WERI-Rb-1 (cell line): ENCODE data around the gene ISX.

Source experiments
- DNase-seq: peaks from one replicate; pipeline ENCODE4 v3.0.0-alpha.2; 2020
- H3K27ac ChIP-seq: fragments of 250-450 bp; sonication (Bioruptor Pico); 2 replicates; pipeline ENCODE4 v1.5.1; 2020; ENCODE audit warnings: mild to moderate bottlenecking, moderate library complexity
- H3K27me3 ChIP-seq: fragments of 250-450 bp; sonication (Bioruptor Pico); 2 replicates; pipeline ENCODE4 v1.5.1; 2021; ENCODE audit warnings: mild to moderate bottlenecking, low read depth, moderate library complexity; ENCODE audit not compliant: insufficient read depth, severe bottlenecking
- H3K36me3 ChIP-seq: fragments of 250-450 bp; sonication (Bioruptor Pico); 2 replicates; pipeline ENCODE4 v1.5.1; 2020; ENCODE audit warnings: mild to moderate bottlenecking, moderate library complexity
- H3K4me3 ChIP-seq: 2 replicates; pipeline ENCODE4 v1.5.1; 2011; ENCODE audit warnings: low read depth, mild to moderate bottlenecking, control low read depth, low read length
- H3K9me3 ChIP-seq: fragments of 250-450 bp; sonication (Bioruptor Pico); 2 replicates; pipeline ENCODE4 v1.5.1; 2021; ENCODE audit warnings: mild to moderate bottlenecking, moderate library complexity; ENCODE audit not compliant: severe bottlenecking
- TF ChIP-seq, protein P1 (sequence below): IDR thresholded peaks from 2 replicates; pipeline ENCODE4 v1.5.1; 2011; ENCODE audit warnings: low read depth, mild to moderate bottlenecking, control low read depth, inconsistent platforms, low read length

ISX gene

GRCh38 chr22:35037089-35037488, 28.9 kb upstream of the ISX start:
- Histone ChIP-seq H3K9me3 (no peaks in the 10 kb centered on the region), H3K27ac (no peak overlapping the region), H3K27me3 (no peaks in the 10 kb centered on the region), H3K36me3 (no peaks in the 10 kb centered on the region), H3K4me3 (no peak overlapping the region)
- DNase-seq, result peak; percentile 33
- TF ChIP-seq, protein P1, sequence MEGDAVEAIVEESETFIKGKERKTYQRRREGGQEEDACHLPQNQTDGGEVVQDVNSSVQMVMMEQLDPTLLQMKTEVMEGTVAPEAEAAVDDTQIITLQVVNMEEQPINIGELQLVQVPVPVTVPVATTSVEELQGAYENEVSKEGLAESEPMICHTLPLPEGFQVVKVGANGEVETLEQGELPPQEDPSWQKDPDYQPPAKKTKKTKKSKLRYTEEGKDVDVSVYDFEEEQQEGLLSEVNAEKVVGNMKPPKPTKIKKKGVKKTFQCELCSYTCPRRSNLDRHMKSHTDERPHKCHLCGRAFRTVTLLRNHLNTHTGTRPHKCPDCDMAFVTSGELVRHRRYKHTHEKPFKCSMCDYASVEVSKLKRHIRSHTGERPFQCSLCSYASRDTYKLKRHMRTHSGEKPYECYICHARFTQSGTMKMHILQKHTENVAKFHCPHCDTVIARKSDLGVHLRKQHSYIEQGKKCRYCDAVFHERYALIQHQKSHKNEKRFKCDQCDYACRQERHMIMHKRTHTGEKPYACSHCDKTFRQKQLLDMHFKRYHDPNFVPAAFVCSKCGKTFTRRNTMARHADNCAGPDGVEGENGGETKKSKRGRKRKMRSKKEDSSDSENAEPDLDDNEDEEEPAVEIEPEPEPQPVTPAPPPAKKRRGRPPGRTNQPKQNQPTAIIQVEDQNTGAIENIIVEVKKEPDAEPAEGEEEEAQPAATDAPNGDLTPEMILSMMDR, result peak; percentile 59

- Histone ChIP-seq H3K4me3 (no peak overlapping the region), H3K27me3 (no peaks in the 10 kb centered on the region), H3K36me3 (no peaks in the 10 kb centered on the region), H3K27ac (no peak overlapping the region), H3K9me3 (no peaks in the 10 kb centered on the region)
- TF ChIP-seq, protein P1, result no peak
- DNase-seq, result no peak
Observed at GRCh38 chr22:35039625-35040024, 26.3 kb upstream of the ISX start.

- Histone ChIP-seq H3K9me3 (peaks cover 5% of the 10 kb centered on the region), H3K27me3 (no peaks in the 10 kb centered on the region), H3K4me3 (no peak overlapping the region), H3K36me3 (no peaks in the 10 kb centered on the region), H3K27ac (no peak overlapping the region)
- TF ChIP-seq, protein P1, result peak; percentile 13; the same call in 1 of the 2 replicates
- no peak for DNase-seq
Observed at GRCh38 chr22:35043252-35043933, 22.6 kb upstream of the ISX start.

DNA sequence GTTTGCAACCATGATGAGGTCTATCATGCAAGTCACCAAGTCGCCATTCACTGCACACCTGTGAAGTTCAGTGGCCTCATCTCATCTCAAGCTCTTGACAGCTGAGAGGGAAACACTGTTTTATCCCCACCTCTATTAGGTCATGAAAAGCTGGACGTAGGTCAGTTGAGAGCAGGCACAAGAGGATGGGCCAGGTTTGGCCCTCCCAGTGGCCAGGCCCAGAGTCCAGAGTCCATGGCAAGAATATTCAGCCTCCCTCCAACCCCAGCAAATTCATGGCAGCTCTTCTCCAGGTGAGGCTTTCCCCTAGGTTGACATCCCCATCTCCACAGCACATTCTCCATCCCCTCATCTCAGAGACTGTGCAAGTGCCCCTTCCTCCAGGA, 22.0 kb upstream of the ISX start:
- H3K36me3 ChIP-seq, result no peaks in the 10 kb centered on the region
- TF ChIP-seq, protein P1, result no peak
- no peak overlapping the region for H3K4me3 ChIP-seq
- DNase-seq, result no peak
- H3K27ac ChIP-seq, result no peak overlapping the region
- H3K27me3 ChIP-seq, result no peaks in the 10 kb centered on the region
- H3K9me3 ChIP-seq, result peaks cover 5% of the 10 kb centered on the region

- TF ChIP-seq, protein P1, result no peak
- DNase-seq, result no peak
Observed at GRCh38 chr22:35044607-35045390, 21.2 kb upstream of the ISX start.

More at GRCh38 chr22:35044607-35045390, 21.2 kb upstream of the ISX start:
- no peaks in the 10 kb centered on the region for H3K36me3 ChIP-seq
- H3K4me3 ChIP-seq, result no peak overlapping the region
- no peak overlapping the region for H3K27ac ChIP-seq
- peaks cover 5% of the 10 kb centered on the region for H3K9me3 ChIP-seq
- no peaks in the 10 kb centered on the region for H3K27me3 ChIP-seq
